GM10847 (cell line): ENCODE results near the gene ATP2A2.

ENCODE experiments used
- POLR2A ChIP-seq: IDR thresholded peaks from 2 replicates; pipeline ENCODE4 v1.6.1; 2011; ENCODE audit not compliant: insufficient read length; ENCODE audit errors: extremely low read depth

ATP2A2 gene

GRCh38 chr12:110311903-110312302 is 30.9 kb downstream of the ATP2A2 start:
- TF ChIP-seq POLR2A: no peak

- no peak for TF ChIP-seq POLR2A
Measured at GRCh38 chr12:110312581-110313360, 31.7 kb downstream of the ATP2A2 start.

- no peak for TF ChIP-seq POLR2A
Measured at GRCh38 chr12:110314308-110314707, 33.3 kb downstream of the ATP2A2 start.

- no peak for TF ChIP-seq POLR2A
Measured at GRCh38 chr12:110316861-110317260, 35.8 kb downstream of the ATP2A2 start.

GRCh38 chr12:110317911-110318310 is 36.9 kb downstream of the ATP2A2 start:
- no peak for TF ChIP-seq POLR2A

GRCh38 chr12:110320550-110320949 is 39.5 kb downstream of the ATP2A2 start:
- no peak for TF ChIP-seq POLR2A

GRCh38 chr12:110329710-110330109 is 48.7 kb downstream of the ATP2A2 start:
- TF ChIP-seq POLR2A: no peak

- TF ChIP-seq POLR2A: no peak
Measured at GRCh38 chr12:110330124-110330523, 49.1 kb downstream of the ATP2A2 start.

- no peak for TF ChIP-seq POLR2A
Measured at GRCh38 chr12:110330544-110330943, 49.5 kb downstream of the ATP2A2 start.

GRCh38 chr12:110333201-110333600 is 52.2 kb downstream of the ATP2A2 start:
- TF ChIP-seq POLR2A: no peak

- TF ChIP-seq POLR2A: no peak
Measured at GRCh38 chr12:110335481-110336045, 54.5 kb downstream of the ATP2A2 start.

- TF ChIP-seq POLR2A: no peak
Measured at GRCh38 chr12:110337912-110338710, 57.1 kb downstream of the ATP2A2 start.

GRCh38 chr12:110338754-110339153 is 57.7 kb downstream of the ATP2A2 start:
- no peak for TF ChIP-seq POLR2A

- TF ChIP-seq POLR2A: no peak
Measured at GRCh38 chr12:110339184-110339952, 58.3 kb downstream of the ATP2A2 start.

- no peak for TF ChIP-seq POLR2A
Measured at GRCh38 chr12:110340706-110341105, 59.7 kb downstream of the ATP2A2 start.
